ENCODE measurements around the gene SRRM1. TPM values are rescaled to one million over a fixed set of nuclear protein-coding genes. Genes with fewer than 3 reads are reported as not detected.
"Not testable (repeated sequence)": the region's sequence is repeated elsewhere in the genome, so short reads cannot be mapped to it uniquely, and the experiment has no call there.

The SRRM1 gene
- total and polyA plus RNA-seq, 7 donors = 19.2 to 171 (median 81.5) TPM

DNA sequence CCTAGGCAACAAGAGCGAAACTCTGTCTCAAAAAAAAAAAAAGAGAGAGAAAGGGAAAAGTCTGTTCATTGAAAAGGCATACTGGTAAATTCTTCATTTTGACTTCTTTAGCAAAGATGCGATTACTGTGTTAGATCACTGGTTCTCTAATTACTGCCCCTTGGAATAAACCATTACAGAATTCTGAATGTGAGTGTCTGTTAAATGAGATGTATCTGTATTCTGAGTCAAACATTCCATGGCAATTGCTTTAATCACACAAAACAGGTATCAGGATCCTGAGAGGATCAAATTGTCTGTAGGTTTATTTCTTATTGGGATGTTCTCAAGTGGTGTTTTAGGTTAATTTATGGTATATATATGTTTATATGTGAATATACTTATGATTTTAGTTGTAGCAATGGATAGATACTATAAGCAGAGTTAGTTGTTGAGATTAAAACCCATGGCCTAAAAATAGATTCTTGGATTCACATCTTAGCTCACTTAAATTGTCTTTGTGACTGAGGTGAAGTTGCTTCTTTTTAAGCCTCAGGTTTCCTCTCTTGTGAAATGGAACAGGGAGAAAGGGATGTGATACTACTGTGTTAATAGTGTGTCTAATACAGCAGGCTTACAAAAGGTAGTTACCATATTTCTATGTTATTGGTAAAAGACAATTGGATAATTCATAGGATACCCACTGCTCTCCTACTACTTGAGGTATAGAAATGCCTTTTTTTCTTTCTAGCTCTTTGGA lies 16.2 kb downstream of the SRRM1 start:
- intact Hi-C loops (cut with DNase I) = no loop called here
- DNase-seq = no peak
- Histone ChIP-seq H3K27me3 (no peaks in the 10 kb centered on the region), H3K9me3 (no peaks in the 10 kb centered on the region), H3K4me1 (no peaks in the 10 kb centered on the region), H3K27ac (no peak overlapping the region), H3K4me3 (no peak overlapping the region), H3K36me3 (peaks cover 38 to 100% (median 75%) of the 10 kb centered on the region in 4 donors)
- WGBS, 2 donors = 98 to 99% methylated on average over 2 of the region's 2 CpGs
- no peak for TF ChIP-seq POLR2A (IDR thresholded peaks at IDR 0.05)
- TF ChIP-seq CTCF (IDR thresholded peaks at IDR 0.05) = no peak
- TF ChIP-seq EP300 (IDR thresholded peaks at IDR 0.05) = no peak
- no peak for TF ChIP-seq POLR2AphosphoS5 (IDR thresholded peaks at IDR 0.05)

GRCh38 chr1:24659993-24660665 lies 17.0 kb downstream of the SRRM1 start:
- Histone ChIP-seq H3K4me1 (no peaks in the 10 kb centered on the region), H3K27me3 (no peaks in the 10 kb centered on the region), H3K27ac (no peak overlapping the region), H3K36me3 (peaks cover 38 to 100% (median 75%) of the 10 kb centered on the region in 4 donors), H3K4me3 (no peak overlapping the region), H3K9me3 (no peaks in the 10 kb centered on the region)
- no peak for TF ChIP-seq CTCF (IDR thresholded peaks at IDR 0.05)
- no peak for TF ChIP-seq POLR2A (IDR thresholded peaks at IDR 0.05)
- TF ChIP-seq POLR2AphosphoS5 (IDR thresholded peaks at IDR 0.05) = no peak
- WGBS, 2 donors = 6 to 27% methylated on average over 1 of the region's 1 CpG
- no peak for DNase-seq
- intact Hi-C loops (cut with DNase I) = no loop called here

DNA sequence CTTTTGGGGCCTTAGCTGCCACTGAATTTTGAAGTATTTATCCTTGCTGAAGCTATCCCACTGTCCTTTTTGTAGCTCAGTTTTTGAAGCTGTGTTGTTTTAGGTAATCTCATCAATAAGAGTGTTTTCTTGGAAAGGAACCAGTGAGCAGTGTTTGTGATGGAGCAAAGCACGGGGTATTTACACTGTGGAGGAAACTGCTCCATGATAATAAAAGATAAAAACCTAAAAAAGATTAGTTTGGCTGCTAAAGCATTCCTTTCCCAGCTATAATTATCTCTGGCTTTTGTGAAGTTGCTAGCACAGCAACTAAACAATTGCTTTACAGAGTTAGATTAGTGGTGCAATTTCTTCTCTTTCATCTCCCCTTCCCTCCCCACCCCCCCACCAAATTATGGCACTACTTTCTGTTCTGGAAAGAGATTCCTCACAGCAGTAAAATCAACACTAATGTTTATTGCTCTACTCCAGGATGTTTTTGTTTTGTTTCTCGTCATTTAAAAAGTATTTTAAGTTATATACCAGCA lies 21.5 kb downstream of the SRRM1 start:
- Histone ChIP-seq H3K4me3 (no peak overlapping the region), H3K4me1 (no peaks in the 10 kb centered on the region), H3K36me3 (peaks cover 48 to 100% (median 86%) of the 10 kb centered on the region in 4 donors), H3K27ac (no peak overlapping the region), H3K9me3 (no peaks in the 10 kb centered on the region), H3K27me3 (no peaks in the 10 kb centered on the region)
- 60 to 70% methylated on average over 2 of the region's 2 CpGs for WGBS, 2 donors
- intact Hi-C loops (cut with DNase I) = no loop called here
- DNase-seq = no peak
- no peak for TF ChIP-seq POLR2AphosphoS5 (IDR thresholded peaks at IDR 0.05)
- no peak for TF ChIP-seq POLR2A (IDR thresholded peaks at IDR 0.05)
- TF ChIP-seq EP300 (IDR thresholded peaks at IDR 0.05) = no peak
- TF ChIP-seq CTCF (IDR thresholded peaks at IDR 0.05) = no peak

GRCh38 chr1:24666794-24667193 lies 23.7 kb downstream of the SRRM1 start:
- Histone ChIP-seq H3K27ac (no peak overlapping the region), H3K4me3 (no peak overlapping the region), H3K9me3 (no peaks in the 10 kb centered on the region), H3K36me3 (peaks cover 65 to 100% (median 91%) of the 10 kb centered on the region in 4 donors), H3K27me3 (no peaks in the 10 kb centered on the region), H3K4me1 (no peaks in the 10 kb centered on the region)
- TF ChIP-seq EP300 (IDR thresholded peaks at IDR 0.05) = no peak
- TF ChIP-seq POLR2A (IDR thresholded peaks at IDR 0.05) = no peak
- no peak for TF ChIP-seq CTCF (IDR thresholded peaks at IDR 0.05)
- no peak for TF ChIP-seq POLR2AphosphoS5 (IDR thresholded peaks at IDR 0.05)
- no peak for DNase-seq
- WGBS, 2 donors = 88 to 89% methylated on average over 11 of the region's 11 CpGs
- intact Hi-C loops (cut with DNase I) = no loop called here

DNA sequence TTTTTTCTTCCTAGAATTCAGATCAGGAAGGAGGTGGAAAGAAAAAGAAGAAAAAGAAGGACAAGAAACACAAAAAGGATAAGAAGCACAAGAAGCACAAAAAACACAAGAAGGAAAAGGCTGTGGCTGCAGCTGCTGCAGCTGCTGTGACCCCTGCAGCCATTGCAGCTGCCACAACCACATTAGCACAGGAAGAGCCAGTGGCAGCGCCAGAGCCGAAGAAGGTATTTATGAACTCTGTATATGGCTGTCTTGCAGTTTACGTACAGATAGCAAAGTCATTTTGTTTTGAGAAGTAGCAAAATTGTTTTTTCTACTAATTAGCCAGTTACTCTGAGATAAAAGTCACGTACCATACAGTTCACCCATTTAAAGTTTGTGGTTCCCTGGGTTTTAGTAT lies 28.3 kb downstream of the SRRM1 start:
- intact Hi-C loops (cut with DNase I); H3K9me3 ChIP-seq; H3K27ac ChIP-seq; H3K4me3 ChIP-seq; H3K27me3 ChIP-seq; H3K4me1 ChIP-seq; DNase-seq: not testable (repeated sequence)
- H3K36me3 ChIP-seq = peaks cover 38 to 93% (median 68%) of the 10 kb centered on the region in 4 donors
- 82 to 91% methylated on average over 4 of the region's 4 CpGs for WGBS, 2 donors

- H3K4me3 ChIP-seq; H3K9me3 ChIP-seq; H3K27me3 ChIP-seq; H3K27ac ChIP-seq; intact Hi-C loops (cut with DNase I); H3K4me1 ChIP-seq; DNase-seq: not testable (repeated sequence)
- peaks cover 29 to 83% (median 55%) of the 10 kb centered on the region in 4 donors for H3K36me3 ChIP-seq
- WGBS, 2 donors = 60 to 62% methylated on average over 1 of the region's 1 CpG
Observed at GRCh38 chr1:24672686-24673085, 29.6 kb downstream of the SRRM1 start.

Measured in sigmoid colon (tissue), 7 donors.